Renal cortical epithelial cell (primary cell): Measurements from ENCODE around the gene ZNF22. TPM values are rescaled to one million over a fixed set of nuclear protein-coding genes. Genes with fewer than 3 reads are reported as not detected.

Experiments used
- DNase-seq: peaks from one replicate; pipeline ENCODE4 v3.0.0-alpha.2; 2011; ENCODE audit warnings: low read depth
- total RNA-seq: library from RNA; depleted of rRNA; stranded (reverse); fragments of >200 nt; gene quantifications from 2 replicates; pipeline ENCODE4 v1.2.3, GENCODE V29; 2014

ZNF22 gene
- total RNA-seq, 1 donor from 2014 or later = 26.8 TPM

- no peak for DNase-seq
Measured at GRCh38 chr10:44965104-44965503, 35.6 kb upstream of the ZNF22 start.

DNA sequence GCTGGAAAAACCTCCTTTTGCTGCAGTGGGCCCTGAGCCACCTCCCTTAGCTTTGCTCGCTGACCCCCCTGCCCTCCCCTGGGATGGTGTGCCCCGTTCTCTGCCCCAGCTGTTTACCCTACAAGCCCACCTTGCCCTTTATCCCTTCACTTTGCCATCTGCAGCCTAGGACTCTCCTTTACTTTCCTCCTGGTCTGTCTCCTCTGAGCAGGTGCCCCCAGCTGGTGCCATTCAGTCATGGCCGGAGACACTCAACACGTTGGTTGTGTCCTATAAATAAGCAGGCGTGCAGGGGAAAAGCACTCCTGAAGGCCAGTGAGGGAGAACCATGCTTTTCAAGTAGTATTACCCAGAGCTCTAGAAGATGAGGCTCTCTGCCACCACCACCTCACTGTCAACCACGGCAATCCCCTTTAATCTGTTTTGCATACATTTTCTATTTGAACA is 35.0 kb upstream of the ZNF22 start:
- DNase-seq = no peak

- DNase-seq = peak; percentile 63
Measured at GRCh38 chr10:44966129-44966815, 34.5 kb upstream of the ZNF22 start.

- no peak for DNase-seq
Measured at GRCh38 chr10:44966816-44967509, 33.8 kb upstream of the ZNF22 start.

DNA sequence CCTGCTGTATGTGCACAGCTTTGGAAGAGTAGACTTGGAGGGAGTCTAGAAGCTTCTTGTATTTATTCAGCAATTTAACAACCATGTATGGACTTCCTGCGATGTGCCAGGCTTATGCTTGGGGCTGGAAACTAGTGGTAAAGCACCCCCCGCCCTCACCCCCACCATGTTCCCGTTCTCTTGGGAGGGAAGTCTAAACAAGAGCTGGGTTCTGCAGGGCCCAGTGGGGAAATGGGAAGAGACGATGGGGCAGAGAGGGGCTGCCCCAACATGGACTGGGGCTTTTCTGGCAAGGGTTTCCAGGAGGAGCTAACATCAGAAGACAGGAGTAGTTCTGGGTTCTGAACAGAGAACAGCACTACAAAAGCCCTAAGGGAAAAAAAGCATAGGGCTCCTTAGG is 33.1 kb upstream of the ZNF22 start:
- no peak for DNase-seq

DNA sequence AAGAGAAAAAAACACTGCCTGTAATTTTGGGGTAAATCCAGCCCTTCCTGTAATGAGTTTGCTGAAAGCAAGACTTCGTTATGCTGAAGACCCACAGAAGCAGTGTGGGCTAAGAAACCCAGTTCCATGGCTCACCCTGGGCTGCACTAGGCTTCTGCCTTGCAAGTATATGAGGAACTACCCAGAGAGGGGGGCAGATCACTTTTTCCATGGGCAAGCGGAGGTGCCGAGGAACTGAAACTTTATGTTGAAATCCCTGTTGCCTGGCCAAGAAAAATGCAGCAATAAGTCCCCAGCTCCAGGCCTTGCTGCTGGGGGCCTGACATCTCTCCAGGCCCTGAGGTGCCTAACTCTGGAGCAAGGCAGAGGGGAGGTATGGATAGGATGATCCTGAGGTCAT is 32.6 kb upstream of the ZNF22 start:
- DNase-seq = no peak

DNA sequence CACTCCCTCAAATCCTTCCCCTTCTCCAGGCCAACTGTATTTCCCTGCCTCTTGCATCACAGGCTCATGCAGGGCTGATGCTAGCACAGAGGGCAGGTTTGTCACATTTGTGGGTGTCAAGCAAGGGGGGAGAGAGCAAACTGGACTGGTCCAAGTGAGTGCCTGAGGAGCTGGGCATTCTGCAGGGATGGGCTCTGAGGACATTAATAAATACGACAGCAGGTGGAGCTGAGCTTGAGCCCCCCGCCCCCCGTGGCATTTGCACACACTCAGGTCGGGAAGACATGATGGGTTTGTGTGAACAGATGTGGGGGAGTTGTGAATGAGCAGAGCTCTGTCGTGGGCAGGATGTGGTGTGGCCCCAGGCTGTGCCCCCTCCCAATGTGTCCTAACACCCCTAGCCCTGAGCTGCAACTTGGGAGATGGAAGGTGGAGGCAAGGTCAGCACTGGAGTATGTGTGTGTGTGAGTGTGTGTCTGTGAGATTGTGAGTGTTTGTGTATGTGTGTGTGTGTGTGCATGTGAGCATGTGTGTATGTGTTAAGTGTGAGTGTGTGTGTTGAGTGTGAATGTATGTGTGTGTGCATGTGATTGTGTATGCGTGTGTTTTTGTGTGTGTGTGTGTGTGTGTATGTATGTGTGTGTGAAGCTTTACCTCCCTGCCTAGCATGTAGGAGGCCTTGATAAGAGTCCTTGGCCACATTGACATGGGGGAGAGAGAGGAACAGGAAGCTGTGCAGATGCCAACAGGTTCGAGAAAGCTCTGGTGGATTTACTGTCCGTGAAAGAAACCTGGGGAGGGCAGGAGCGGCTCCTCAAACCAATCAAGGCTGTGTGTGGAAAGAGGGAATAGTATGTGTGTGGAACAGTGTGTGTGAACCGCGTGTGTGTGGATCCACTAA is 32.0 kb upstream of the ZNF22 start:
- DNase-seq = no peak

GRCh38 chr10:44969854-44970253 is 30.9 kb upstream of the ZNF22 start:
- DNase-seq = no peak

GRCh38 chr10:44970812-44971395 is 29.8 kb upstream of the ZNF22 start:
- no peak for DNase-seq

- DNase-seq = no peak
Measured at GRCh38 chr10:44971434-44971833, 29.3 kb upstream of the ZNF22 start.

DNA sequence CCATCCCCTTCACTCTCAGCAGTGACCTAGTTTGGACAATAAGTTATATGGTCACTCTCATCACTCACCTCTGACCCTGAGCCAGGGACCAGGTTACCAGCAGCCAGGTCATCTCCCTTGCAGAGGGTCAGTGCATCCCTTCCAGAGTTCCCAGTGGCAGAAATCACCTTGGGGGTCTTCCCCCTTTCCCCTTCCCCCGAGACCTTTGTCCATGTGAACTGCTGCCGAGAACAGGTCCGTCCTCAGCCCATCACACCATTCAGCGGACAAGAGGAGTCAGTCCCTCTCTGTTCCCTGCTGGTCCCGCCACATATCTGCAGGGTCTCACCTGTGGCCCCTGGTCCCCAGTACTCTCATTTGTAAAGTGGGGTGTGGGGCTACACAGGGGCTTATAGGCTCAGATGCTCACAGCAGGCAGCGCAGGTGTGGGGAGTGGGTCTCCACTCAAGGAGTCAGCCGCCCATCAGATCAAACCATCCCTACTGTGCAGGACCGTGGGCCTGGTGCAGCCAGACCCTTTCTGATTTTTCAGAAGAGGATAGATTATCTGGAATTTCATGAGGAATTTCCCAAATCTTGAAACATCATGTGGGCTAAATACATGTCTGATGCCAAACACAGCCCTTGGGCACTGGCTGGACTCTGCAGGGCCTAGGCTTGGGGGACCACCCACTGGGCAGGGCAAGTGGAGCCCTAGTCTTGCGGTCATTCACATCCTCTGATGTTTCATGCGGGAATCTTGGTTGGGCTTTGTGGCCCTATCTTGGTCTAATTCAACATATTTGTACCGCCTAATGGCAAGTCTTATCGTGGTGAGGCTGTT is 28.6 kb upstream of the ZNF22 start:
- no peak for DNase-seq

GRCh38 chr10:44972874-44973306 is 27.8 kb upstream of the ZNF22 start:
- DNase-seq = no peak

DNA sequence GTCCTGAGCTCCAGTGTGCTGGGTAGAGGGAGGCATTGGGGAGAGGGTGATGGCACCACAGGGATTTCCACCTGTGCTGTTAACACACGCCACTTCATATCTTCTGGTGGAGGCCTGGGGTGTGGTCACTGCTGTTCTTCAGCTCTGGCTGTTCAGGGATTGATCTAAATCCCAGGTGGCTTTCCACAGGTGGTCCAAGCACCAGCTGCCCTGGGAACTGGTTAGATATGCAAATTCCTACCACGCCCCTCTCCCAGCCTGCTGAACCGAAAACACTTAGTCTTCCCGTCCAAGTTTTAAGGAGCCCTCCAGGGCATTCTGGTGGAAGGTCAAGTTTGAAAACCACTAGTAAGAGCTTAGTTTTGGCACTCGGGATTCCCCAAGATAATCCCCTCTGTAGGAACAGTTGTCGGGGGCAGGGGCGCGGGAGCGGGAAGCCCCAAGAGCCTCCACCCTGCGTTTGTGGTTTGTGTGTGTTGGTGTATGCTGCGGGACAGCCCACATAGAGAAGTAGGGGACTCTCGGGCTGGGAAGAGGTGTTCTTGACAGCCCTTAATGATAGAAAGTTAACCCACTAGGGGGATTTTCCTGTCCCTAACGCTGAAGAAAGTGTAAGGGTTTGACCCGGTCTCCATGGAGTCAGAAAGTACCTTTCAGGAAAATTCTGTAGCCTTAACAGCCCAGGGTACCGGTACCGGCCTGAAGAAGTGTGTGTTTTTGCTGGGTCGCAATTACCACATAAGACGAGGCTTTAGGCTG is 27.2 kb upstream of the ZNF22 start:
- DNase-seq = peak; percentile 55

DNA sequence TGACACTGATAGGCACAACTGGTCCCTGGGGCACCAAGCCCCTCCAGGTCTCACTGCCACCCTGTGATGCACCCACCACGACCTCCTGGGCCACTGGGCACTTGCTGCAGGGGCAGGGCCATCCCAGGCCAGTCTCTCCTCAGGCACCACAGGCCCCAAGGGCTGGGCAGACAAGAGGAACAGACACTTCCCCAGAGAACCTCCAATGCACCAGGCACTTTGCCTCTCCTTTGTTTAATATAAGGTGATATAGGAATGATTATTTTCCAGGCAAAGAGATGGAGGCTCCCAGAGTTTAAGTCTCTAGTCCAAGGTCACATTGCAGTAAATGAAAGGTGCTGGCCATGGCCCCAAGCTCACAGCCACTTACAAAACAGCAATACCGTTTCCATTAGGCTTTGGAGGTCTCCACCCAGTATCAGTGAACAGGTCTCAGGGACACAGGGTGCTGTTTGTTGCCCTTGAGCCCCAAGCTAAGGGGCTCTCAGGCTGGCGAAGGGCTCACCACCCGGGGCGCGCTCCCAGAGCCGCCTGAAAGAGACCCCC is 26.6 kb upstream of the ZNF22 start:
- no peak for DNase-seq

DNA sequence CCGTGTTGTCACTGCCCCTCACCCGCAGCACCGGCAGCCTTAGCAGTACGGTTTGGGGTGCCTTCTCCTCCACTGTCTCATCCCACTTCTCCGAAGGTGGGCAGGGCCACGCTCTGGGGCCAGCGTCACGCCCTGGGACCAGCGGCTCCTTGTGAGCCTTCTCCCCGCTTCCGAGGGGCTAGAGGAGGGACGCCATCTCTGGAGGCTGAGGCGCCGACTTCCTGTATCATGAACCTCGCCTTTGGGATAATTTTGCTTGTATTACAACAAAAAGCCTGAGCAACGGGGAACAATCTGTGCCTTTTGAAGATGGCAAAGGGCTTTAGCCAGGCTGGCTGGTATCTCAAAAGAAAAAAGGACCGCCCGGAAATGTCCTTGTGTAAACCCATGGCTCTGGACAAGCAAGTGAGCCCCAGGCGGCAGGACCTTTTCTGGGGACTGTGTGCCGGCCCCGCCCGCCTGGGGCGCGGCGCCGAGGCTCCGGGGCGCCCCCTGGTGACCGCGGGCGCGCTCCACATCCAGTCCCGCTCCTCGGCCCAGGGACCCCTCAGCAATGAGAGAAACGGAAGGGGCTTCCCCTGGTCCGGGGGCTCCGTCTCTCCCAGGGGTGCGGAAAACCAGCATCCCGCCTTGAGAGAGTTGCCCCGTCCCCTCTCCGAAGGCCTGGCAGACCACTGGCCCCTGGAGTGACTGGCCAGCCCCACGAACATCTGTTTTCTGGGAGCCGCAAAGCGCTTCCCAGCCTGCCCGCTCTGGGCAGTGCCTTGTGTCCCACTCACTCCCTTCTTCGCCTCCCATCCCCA is 25.9 kb upstream of the ZNF22 start:
- DNase-seq = no peak

DNA sequence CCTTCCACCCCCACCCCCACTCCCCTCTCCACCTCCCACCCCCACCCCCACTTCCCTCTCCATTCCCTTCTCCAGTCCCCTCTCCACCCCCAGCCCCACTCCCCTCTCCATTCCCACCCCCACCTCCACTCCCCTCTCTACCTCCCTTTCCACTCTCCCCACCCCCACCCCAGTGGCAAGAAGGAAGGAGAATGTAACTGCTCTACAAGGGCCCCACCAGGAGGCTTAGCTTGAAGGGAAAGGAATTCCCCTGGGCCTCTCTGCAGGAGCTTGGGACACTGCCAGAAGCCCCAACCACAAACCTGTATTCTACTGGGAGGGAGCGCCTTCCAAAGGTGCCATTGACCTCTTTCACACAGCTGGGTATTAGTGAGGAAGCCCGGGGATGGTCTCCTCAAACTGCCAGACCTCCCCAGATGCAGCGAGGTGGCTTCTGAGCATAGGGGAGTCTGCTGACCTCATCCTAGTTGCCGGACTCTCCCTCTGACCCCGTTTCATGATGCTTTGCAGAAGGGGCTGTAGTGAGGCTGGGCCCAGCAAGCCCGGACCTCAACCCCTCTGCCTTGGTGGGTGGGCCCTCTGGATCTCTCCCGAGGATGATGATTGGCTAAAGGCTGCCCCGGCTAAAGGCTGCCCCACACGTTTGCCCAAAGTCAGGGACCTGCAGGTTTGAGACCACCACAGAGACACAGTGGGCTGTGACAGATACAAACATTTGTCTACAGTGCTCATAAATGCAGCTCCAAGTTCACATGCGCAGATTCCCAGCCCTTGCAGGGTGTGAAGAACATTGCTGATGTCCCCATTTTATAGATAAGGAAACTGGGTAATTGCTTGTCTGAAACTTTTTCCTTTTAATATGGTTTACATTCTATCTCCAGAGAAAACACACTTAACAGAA is 25.0 kb upstream of the ZNF22 start:
- DNase-seq = peak; percentile 94

- no peak for DNase-seq
Measured at GRCh38 chr10:44976352-44977198, 24.1 kb upstream of the ZNF22 start.
